ENCODE measurements around the gene PKHD1. TPM values are rescaled to one million over a fixed set of nuclear protein-coding genes. Genes with fewer than 3 reads are reported as not detected.
"Not testable (repeated sequence)": the region's sequence is repeated elsewhere in the genome, so short reads cannot be mapped to it uniquely, and the experiment has no call there.

Gene PKHD1
- total RNA-seq, 4 donors from 2014 or later, result 0.04 to 0.32 (median 0.22) TPM; not detected in 1

GRCh38 chr6:51989789-51990188, 97.6 kb downstream of the PKHD1 start:
- TF ChIP-seq CTCF (IDR thresholded peaks at IDR 0.05), result no peak
- no peak for TF ChIP-seq POLR2A (IDR thresholded peaks at IDR 0.05)
- no peak overlapping the region for H3K4me3 ChIP-seq (ENCODE audit: low read depth, poor library complexity, severe bottlenecking)
- intact Hi-C loops (cut with DNase I; ENCODE audit: low total_unique reads), result no loop called here
- 68 to 100% methylated on average over 1 of the region's 1 CpG for WGBS, 2 donors
- no peak for DNase-seq (ENCODE audit: low spot score in 2 of 2)

GRCh38 chr6:51986864-51987263, 100.5 kb downstream of the PKHD1 start:
- intact Hi-C loops (cut with DNase I; ENCODE audit: low total_unique reads), result no loop called here
- no peak for DNase-seq (ENCODE audit: low spot score in 2 of 2)
- TF ChIP-seq CTCF (IDR thresholded peaks at IDR 0.05) (no peak), POLR2A (IDR thresholded peaks at IDR 0.05) (no peak)
- no peak overlapping the region for H3K4me3 ChIP-seq (ENCODE audit: low read depth, poor library complexity, severe bottlenecking)
- WGBS, 2 donors, result 73 to 82% methylated on average over 5 of the region's 5 CpGs

- WGBS, 2 donors, result 47 to 49% methylated on average over 5 of the region's 5 CpGs
- TF ChIP-seq CTCF (IDR thresholded peaks at IDR 0.05), result no peak
- TF ChIP-seq POLR2A (IDR thresholded peaks at IDR 0.05), result no peak
- DNase-seq (ENCODE audit: low spot score in 2 of 2), result no peak
- no peak overlapping the region for H3K4me3 ChIP-seq (ENCODE audit: low read depth, poor library complexity, severe bottlenecking)
- intact Hi-C loops (cut with DNase I; ENCODE audit: low total_unique reads), result no loop called here
Measured at GRCh38 chr6:51983564-51983963, 103.8 kb downstream of the PKHD1 start.

GRCh38 chr6:51982695-51983094, 104.7 kb downstream of the PKHD1 start:
- H3K4me3 ChIP-seq (ENCODE audit: low read depth, poor library complexity, severe bottlenecking); DNase-seq (ENCODE audit: low spot score in 2 of 2); intact Hi-C loops (cut with DNase I; ENCODE audit: low total_unique reads): not testable (repeated sequence)
- 73 to 75% methylated on average over 5 of the region's 5 CpGs for WGBS, 2 donors

GRCh38 chr6:51976374-51976773, 111.0 kb downstream of the PKHD1 start:
- DNase-seq (ENCODE audit: low spot score in 2 of 2), result no peak
- no peak overlapping the region for H3K4me3 ChIP-seq (ENCODE audit: low read depth, poor library complexity, severe bottlenecking)
- TF ChIP-seq CTCF (IDR thresholded peaks at IDR 0.05) (no peak), POLR2A (IDR thresholded peaks at IDR 0.05) (no peak)
- intact Hi-C loops (cut with DNase I; ENCODE audit: low total_unique reads), result no loop called here
- WGBS, 2 donors, result 90 to 92% methylated on average over 9 of the region's 9 CpGs

- DNase-seq (ENCODE audit: low spot score in 2 of 2), result no peak
- 40 to 55% methylated on average over 3 of the region's 3 CpGs for WGBS, 2 donors
- TF ChIP-seq POLR2A (IDR thresholded peaks at IDR 0.05) (no peak), CTCF (IDR thresholded peaks at IDR 0.05) (no peak)
- intact Hi-C loops (cut with DNase I; ENCODE audit: low total_unique reads), result no loop called here
- H3K4me3 ChIP-seq (ENCODE audit: low read depth, poor library complexity, severe bottlenecking), result no peak overlapping the region
Measured at GRCh38 chr6:51972659-51973058, 114.8 kb downstream of the PKHD1 start.
